HG03521 (cell line): ENCODE measurements around the gene DOCK6.

Source experiments
- ATAC-seq: cut with Tn5 transposase; IDR thresholded peaks from one replicate; pipeline ENCODE4 v1.9.1; 2021; ENCODE audit warnings: mild to moderate bottlenecking, moderate library complexity; ENCODE audit not compliant: unreplicated experiment

The DOCK6 gene, protein sequence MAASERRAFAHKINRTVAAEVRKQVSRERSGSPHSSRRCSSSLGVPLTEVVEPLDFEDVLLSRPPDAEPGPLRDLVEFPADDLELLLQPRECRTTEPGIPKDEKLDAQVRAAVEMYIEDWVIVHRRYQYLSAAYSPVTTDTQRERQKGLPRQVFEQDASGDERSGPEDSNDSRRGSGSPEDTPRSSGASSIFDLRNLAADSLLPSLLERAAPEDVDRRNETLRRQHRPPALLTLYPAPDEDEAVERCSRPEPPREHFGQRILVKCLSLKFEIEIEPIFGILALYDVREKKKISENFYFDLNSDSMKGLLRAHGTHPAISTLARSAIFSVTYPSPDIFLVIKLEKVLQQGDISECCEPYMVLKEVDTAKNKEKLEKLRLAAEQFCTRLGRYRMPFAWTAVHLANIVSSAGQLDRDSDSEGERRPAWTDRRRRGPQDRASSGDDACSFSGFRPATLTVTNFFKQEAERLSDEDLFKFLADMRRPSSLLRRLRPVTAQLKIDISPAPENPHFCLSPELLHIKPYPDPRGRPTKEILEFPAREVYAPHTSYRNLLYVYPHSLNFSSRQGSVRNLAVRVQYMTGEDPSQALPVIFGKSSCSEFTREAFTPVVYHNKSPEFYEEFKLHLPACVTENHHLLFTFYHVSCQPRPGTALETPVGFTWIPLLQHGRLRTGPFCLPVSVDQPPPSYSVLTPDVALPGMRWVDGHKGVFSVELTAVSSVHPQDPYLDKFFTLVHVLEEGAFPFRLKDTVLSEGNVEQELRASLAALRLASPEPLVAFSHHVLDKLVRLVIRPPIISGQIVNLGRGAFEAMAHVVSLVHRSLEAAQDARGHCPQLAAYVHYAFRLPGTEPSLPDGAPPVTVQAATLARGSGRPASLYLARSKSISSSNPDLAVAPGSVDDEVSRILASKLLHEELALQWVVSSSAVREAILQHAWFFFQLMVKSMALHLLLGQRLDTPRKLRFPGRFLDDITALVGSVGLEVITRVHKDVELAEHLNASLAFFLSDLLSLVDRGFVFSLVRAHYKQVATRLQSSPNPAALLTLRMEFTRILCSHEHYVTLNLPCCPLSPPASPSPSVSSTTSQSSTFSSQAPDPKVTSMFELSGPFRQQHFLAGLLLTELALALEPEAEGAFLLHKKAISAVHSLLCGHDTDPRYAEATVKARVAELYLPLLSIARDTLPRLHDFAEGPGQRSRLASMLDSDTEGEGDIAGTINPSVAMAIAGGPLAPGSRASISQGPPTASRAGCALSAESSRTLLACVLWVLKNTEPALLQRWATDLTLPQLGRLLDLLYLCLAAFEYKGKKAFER (N-terminal part only)

DNA sequence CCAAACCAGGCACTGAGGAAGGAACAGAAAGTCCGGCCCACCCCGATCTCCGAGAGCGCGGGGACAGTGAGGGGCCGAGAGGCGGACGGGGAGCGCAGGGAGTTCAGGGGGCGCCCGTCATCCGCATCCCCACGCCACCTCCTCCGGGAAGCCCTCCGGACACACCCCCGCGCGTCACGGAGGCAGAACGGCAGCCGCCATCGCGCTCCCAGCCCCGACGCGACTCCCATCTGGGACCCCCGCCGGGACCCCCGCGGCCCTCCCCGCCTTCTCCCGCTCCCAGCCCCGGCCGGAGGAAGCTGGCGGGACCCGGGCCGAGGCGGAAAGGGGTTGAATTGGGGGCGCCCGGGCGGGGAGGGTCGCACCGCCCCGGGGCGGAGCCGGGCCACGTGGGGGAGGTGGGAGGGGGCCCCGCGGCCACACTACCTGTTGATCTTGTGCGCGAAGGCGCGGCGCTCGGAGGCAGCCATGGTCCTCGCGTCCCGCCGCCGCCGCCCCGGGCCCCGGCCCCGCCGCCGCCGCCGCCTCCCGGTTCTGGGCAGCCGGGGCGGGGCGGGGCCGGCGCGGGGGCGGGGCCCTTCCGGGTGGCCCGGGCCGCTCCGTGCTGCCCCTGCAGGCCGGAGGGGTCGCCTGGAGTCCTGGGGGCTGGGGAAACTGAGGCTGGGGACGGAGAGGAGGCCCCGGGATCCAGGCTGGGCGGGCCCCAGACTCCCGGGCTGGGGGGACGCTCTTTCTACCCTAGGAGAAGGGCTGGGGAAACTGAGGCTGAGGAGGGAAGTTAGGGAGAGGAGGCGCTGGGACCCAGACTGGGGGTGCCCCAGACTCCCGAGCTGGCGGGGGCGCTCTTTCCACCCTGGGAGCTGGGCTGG is at the start of gene DOCK6:
Gene DOCK6 (minus strand): TSS at position 554 of the 869 bp plus-strand sequence. CDS start 84 bp downstream, at position 470.
- no peak for ATAC-seq

DNA sequence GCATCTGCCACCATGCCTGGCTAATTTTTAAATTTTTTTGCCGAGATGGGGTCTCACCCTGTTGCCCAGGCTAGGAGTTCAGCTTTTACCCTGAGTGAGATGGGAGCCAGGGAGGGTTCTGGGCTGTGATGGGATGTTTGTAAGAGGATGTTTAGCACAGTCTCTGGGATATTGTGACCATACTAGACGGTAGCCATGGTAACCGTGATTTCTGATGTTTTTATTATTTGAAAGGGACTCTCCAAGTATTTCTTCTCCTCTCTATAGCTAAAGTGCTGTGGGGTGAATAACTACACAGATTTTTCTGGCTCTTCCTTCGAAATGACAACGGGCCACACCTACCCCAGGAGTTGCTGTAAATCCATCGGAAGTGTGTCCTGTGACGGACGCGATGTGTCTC is 44.0 kb upstream of the DOCK6 start:
- no peak for ATAC-seq

DNA sequence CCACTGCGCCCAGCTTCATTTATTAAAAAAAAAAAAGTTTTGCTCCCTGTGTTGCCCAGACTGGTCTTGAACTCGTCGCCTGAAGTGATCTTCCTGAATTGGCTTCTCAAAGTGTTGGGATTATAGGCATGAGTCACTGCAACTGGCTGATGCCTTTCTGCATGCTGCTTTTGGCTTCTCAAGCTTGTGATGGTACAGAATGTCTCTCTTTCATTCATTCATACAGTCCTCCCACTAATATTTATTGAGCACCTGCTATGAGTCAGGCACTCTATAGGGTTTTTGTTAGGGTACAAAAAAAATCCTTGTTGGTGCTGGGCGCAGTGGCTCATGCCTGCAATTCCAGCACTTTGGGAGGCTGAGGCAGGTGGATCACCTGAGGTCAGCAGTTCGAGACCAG is 42.6 kb upstream of the DOCK6 start:
- no peak for ATAC-seq

DNA sequence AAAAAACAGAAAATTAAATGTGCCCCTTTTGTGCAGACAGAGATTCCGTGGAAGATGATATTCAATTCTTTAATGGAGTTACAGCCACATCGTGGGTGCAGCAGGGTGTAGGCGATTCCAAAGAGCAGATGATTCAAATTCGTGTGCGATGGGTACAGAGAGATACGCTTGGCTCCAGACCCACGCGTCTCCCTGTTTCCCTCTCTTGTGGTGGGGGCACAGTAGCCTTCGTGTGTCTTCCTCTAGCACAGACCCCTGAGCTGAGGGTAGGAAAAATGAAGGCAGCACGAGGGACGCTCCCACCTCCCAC is 38.4 kb upstream of the DOCK6 start:
- no peak for ATAC-seq

DNA sequence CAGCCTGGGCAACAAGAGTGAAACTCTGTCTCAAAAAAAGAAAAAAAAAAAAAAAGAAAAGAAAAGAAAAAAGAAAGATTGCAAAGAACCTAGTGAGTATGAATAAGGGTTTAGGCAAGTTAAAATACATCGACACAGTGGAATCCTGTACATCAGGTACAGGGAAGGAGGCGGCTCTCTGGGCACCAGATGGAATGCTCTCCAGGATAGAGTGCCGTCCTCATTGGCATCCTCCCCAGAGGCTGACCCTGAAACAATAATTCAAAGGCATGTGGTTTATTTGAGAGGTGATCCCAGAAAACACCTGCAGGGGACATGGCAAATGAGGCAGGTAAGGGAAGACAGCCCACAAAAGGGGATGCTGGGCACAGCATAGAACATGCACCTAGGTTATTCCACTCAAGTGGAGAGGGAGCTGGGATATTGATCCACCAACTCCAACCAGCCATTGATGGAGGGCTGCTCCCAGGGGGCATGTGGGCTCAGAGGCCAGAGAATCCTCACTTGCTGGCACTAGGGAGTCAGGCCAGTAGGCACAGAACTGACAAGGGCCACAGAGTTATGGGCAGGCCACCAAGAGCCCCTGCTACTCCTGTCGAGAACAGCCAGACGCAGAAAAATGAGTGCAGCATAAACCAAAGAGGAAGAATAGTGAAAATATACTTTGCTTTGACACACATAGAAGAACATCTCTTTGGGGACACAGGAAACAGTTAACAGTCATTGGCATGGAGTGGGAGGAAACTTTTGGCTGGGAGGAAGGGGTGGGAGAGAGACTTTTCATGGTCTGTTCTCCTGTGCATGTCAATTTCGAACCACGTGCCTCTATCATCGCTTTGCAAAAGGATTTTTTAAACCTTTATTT is 37.9 kb upstream of the DOCK6 start:
- no peak for ATAC-seq

DNA sequence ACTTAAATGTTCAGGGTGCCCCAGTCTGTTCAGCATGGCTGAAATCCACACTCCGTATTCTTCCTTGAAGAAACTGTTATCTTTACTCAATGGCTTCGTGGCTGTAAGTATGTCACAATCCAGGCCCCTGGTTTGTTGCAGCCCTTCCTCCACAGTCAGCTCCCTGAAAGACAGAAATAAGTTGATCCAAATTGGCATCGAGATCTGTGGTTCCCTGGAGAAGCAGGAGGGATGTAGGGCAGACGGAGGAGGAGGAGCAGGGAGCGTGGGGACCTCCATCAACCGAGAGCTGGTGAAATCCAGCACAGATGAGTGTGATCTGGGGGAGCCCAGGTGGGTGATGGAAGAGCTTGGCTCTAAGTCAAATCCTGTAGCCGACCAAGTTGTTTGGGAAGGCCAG is 33.9 kb upstream of the DOCK6 start:
- ATAC-seq, result no peak

DNA sequence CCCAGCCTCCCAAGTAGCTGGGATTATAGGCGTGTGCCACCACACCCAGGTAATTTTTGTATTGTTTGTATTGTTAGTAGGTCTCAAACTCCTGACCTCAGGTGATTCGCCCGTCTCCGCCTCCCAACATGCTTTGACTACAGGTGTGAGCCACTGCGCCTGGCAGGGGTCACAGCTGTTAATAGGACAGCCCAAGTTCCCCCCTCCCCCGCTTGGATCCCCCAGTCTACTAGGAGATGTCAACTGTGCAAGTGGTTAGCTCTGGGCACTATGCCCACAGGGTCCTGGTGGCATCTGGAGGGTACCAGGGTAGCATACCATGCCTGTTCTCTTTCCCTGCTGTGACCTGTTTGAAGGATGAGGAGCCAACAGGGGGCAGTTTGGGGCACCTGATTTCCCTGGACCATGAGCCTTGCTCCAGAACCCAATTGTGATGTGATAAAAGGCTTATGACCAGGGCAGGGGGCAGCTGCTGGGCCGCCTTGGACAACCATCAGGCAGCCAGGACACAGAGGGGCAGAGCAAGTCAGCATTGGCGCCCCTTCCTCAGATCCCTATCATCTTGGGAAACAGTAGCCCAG is 33.4 kb upstream of the DOCK6 start, which contains the start of gene TSPAN16:
Gene TSPAN16 (plus strand): TSS at position 496 of the 581 bp plus-strand sequence. CDS start 138 bp downstream, outside the sequence.
- ATAC-seq, result no peak

DNA sequence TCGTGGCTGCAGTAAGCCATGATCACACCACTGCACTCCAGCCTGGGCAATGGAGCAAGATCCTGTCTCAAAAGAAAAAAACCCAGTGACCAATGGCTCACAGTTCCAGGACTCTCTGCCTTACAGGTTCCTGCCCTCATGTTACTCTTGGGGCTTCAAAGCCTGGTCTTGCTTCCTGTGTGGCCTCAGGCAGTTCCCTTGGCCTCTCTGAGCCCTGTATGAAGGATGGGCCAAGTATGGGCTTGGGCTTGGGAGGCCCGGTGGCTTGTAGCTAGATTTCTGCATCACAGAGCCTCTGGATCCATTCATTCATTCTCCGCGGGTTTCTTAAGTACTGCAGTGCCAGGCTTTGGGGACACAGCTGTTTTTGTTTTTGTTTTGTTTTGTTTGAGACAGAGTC is 32.9 kb upstream of the DOCK6 start:
- ATAC-seq, result no peak

DNA sequence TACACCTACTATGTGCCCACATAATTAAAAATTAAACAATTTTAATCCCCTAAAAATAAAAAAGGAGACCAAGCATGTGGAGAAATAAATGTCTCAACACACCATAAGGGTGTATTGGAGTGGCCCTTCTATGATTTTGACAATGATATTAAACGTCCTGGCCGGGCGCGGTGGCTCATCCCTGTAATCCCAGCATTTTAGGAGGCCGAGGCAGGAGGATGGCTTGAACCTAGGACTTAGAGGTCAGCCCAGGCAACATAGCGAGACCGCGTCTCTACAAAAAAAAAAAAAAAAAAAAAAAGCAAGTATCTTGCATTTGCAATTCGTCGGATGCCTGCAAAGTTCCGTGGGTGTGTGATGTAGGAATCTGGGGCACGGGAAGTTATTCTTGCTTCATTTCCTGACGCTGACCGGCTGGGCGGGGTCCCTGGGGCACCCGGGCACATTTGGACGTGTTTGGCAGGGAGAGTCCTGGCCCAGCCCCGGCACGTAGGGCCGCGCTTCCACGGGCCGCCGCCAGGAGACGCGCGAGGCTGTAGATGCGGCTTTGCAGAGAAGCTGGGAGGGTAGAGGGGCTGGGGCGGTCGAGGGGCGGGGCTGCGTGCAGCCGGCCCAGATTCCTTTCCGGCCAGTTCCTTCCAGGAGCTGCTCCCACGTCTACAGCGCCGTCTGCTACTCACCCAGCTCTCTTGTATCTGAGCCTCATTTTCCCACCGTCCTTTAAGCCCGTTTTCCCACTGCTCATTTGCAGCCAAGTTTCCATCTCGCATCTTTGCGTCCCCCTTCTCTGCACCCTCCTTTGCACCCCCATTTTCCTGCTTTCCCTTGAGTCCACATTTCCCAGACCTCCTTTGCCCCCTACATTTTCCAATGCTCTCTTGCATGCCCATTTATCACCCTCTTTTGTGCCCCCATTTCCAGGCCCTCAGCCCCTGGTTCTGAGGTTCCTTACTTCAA is 31.4 kb upstream of the DOCK6 start:
- ATAC-seq, result no peak

DNA sequence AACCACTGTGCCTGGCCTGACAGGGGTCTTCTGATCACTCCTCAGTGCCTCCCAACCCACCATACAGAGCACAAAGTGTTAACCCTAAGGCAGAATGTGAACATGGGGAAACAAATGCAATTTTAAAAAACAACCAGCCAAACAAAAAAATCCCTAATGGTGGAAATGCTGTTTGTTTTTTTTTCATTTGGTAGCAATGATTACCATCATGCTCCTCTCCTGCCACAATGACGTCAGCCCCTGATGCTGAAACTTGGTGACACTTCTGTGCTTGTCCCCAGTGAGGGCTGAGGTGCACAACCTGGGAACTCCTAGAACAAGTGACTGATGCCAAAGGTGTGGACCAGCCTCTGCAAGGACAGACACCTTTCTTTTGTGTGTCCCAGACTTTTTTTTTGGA is 29.7 kb upstream of the DOCK6 start:
- no peak for ATAC-seq

DNA sequence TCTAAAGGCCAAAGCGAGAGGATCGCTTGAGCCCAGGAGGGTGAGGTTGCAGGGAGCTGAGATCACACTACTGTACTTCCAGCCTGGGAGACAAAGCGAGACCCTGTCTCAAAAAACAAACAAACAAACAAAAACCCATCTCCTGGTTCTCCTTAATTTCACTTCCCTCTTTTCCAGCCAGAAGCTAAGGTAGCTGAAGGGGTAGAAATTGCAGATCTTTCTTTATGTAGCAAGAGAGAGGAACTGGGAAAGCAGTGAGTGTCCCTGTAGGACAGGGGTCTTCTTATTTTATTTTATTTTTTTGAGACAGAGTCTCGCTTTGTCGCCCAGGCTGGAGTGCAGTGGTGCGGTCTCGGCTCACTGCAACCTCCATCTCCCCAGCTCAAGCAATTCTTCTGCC is 29.1 kb upstream of the DOCK6 start:
- ATAC-seq, result no peak

DNA sequence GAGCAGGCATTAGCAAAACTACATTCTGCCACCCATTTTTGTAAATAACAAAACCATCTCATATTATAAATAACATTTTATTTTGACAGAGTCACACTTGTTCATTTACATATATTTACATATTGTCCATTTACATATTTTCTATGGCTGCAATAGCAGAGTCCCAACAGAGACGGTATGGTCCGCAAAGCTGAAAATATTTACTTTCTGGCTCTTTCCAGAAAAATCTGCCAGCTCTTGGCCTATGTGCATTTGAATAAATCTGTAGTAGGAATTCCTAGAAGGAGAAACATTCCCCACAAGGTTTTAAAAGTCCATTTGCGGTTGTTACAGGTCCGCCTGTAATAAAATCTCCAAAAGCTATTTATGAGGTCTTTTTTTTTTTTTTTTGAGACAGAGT is 27.9 kb upstream of the DOCK6 start:
- no peak for ATAC-seq

DNA sequence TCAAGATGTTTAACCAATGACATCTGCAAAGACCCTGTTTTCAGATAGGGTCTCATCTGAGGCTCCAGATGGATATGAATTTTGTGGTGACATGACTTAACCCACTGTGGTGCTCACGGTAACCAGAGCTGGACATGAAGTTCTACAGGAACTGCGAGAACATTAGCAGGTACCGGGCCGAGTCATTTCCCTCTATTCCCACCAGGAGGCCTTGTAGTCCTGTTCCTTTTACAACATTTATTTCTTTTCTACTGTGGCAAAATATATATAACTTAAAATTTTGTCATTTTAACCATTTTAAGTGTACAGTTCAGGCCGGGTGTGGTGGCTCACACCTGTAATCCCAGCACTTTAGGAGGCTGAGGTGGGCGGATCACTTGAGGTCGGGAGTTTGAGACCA is 26.0 kb upstream of the DOCK6 start:
- no peak for ATAC-seq

DNA sequence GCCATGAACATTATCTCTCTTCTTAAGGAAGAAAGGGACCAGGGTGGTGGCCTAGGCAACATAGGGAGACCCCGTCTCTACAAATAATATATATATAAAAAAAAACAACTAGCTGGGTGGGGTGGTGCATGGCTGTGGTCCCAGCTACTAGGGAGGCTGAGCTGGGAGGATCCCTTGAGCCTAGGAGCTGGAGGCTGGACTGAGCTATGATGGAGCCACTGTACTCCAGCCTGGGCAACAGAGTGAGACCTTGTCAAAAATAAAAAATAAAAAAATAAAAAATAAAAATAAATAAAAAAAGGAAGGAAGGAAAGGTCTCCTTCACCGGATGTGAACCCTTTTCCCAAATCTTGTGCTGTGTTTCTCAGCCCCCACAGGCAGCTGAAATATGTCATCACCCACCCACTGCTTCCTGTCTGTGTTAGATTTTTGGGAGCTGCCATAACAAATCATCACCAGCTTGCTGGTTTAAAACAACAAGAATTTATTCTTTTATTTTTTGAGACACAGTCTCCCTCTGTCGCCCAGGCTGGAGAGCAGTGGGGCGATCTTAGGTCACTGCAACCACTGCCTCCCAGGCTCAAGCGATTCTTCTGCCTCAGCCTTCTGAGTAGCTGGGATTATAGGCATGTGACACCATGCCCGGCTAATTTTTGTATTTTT is 24.1 kb upstream of the DOCK6 start:
- no peak for ATAC-seq

DNA sequence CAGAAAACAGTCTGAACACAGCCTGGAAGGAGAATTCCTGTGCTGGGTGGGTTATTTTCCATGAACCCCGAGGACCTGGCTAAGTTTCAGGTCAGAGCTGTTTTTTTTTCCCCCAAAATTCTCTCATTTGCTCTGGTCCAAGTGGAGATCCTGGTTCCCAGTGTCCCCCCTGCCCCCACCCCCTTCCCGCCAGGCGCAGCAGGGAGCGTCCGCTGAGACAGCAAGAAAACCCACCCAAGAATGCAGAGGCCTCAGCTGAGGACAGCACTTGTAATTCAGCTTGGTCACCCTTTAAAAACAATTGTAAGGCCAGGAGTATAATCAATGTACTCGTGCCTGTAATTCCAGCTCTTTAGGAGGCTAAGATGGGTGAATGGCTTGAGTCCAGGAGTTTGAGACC is 22.2 kb upstream of the DOCK6 start:
- ATAC-seq, result no peak

DNA sequence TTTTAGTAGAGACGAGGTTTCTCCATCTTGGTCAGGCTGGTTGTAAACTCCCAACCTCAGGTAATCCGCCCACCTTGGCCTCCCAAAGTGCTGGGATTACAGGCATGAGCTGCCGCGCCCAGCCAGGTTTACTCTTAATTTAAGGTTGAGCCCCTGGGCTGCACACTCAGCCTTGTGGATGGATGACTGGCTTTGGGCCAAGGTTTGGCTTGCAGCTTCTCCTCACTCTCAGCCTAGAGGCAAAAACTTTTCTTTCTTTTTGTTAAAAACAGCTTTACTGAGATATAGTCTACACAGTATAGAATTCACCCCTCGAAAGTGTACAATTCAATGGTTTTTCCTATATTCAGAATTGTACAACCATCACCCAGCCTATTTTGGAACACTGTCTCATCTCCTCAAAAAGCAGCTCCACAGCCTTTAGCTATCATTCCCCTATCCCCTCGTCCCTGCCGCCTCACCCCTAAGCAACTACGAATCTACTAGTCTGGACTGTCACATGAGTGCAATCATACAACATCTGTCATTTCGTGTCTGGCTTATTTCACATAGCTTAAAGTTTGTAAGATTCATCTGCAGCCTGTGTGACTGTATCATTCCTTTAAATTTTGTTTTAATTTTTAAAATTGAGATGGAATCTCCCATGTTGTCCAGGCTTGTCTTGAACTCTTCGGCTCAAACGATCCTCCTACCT is 19.2 kb upstream of the DOCK6 start:
- no peak for ATAC-seq
